ENCODE results near the gene CIC.

CIC gene

GRCh38 chr19:42252365-42253244 is 16.4 kb upstream of the CIC start:
- Histone ChIP-seq H3K27ac (ENCODE audit: low read length) (peak overlapping the region; percentile 65), H3K36me3 (replicated peaks; ENCODE audit: low read depth, low read length) (peaks cover 7% of the 10 kb centered on the region), H3K4me3 (ENCODE audit: low read length) (peak overlapping the region; percentile 93), H4K20me1 (ENCODE audit: insufficient read depth, low read length) (peaks cover 31% of the 10 kb centered on the region), H3K79me2 (ENCODE audit: low read length) (peaks cover 55% of the 10 kb centered on the region), H3K9me3 (ENCODE audit: insufficient read depth, low read length) (no peaks in the 10 kb centered on the region), H2AFZ (ENCODE audit: low read depth, low read length) (no peak overlapping the region), H3K27me3 (ENCODE audit: low read depth, low read length) (peaks cover 11% of the 10 kb centered on the region; the same call in 1 of the 2 replicates), H3K9ac (ENCODE audit: low read length) (peak overlapping the region; percentile 83), H3K4me1 (ENCODE audit: low read length) (peaks cover 17% of the 10 kb centered on the region), H3K4me2 (ENCODE audit: low read length) (peak overlapping the region; percentile 97)
- TF ChIP-seq EZH2phosphoT487 (IDR thresholded peaks at IDR 0.05; ENCODE audit: low read depth) (no peak), CTCF (IDR thresholded peaks at IDR 0.05; ENCODE audit: low read depth, low read length) (no peak)

- no peak for TF ChIP-seq EZH2phosphoT487 (IDR thresholded peaks at IDR 0.05; ENCODE audit: low read depth)
- no peak for TF ChIP-seq CTCF (IDR thresholded peaks at IDR 0.05; ENCODE audit: low read depth, low read length)
- Histone ChIP-seq H4K20me1 (ENCODE audit: insufficient read depth, low read length) (peaks cover 31% of the 10 kb centered on the region), H3K79me2 (ENCODE audit: low read length) (peaks cover 55% of the 10 kb centered on the region), H3K9me3 (ENCODE audit: insufficient read depth, low read length) (no peaks in the 10 kb centered on the region), H3K4me3 (ENCODE audit: low read length) (peak overlapping the region; percentile 93), H3K4me1 (ENCODE audit: low read length) (peaks cover 17% of the 10 kb centered on the region), H3K9ac (ENCODE audit: low read length) (peak overlapping the region; percentile 96), H3K4me2 (ENCODE audit: low read length) (peak overlapping the region; percentile 97), H3K27ac (ENCODE audit: low read length) (peak overlapping the region; percentile 83), H3K36me3 (replicated peaks; ENCODE audit: low read depth, low read length) (peaks cover 7% of the 10 kb centered on the region), H2AFZ (ENCODE audit: low read depth, low read length) (no peak overlapping the region), H3K27me3 (ENCODE audit: low read depth, low read length) (peaks cover 11% of the 10 kb centered on the region; the same call in 1 of the 2 replicates)
Measured at GRCh38 chr19:42253245-42254088, 15.6 kb upstream of the CIC start.

GRCh38 chr19:42254089-42254849 is 14.8 kb upstream of the CIC start:
- peaks cover 31% of the 10 kb centered on the region for H4K20me1 ChIP-seq (ENCODE audit: insufficient read depth, low read length)
- TF ChIP-seq CTCF (IDR thresholded peaks at IDR 0.05; ENCODE audit: low read depth, low read length), result no peak
- no peak for TF ChIP-seq EZH2phosphoT487 (IDR thresholded peaks at IDR 0.05; ENCODE audit: low read depth)
- peaks cover 17% of the 10 kb centered on the region for H3K4me1 ChIP-seq (ENCODE audit: low read length)
- peak overlapping the region; percentile 60 for H3K4me2 ChIP-seq (ENCODE audit: low read length)
- H2AFZ ChIP-seq (ENCODE audit: low read depth, low read length), result no peak overlapping the region
- H3K79me2 ChIP-seq (ENCODE audit: low read length), result peaks cover 53% of the 10 kb centered on the region
- H3K9me3 ChIP-seq (ENCODE audit: insufficient read depth, low read length), result no peaks in the 10 kb centered on the region
- peak overlapping the region; percentile 96 for H3K9ac ChIP-seq (ENCODE audit: low read length)
- H3K27ac ChIP-seq (ENCODE audit: low read length), result peak overlapping the region; percentile 83
- peak overlapping the region; percentile 93 for H3K4me3 ChIP-seq (ENCODE audit: low read length)
- H3K36me3 ChIP-seq (replicated peaks; ENCODE audit: low read depth, low read length), result peaks cover 5% of the 10 kb centered on the region
- peaks cover 11% of the 10 kb centered on the region; the same call in 1 of the 2 replicates for H3K27me3 ChIP-seq (ENCODE audit: low read depth, low read length)

All from OCI-LY3 (cell line).